Transverse colon (tissue), 4 donors: Measurements from ENCODE around the gene HECW1. TPM values are rescaled to one million over a fixed set of nuclear protein-coding genes. Genes with fewer than 3 reads are reported as not detected.

ENCODE experiments used
- DNase-seq: peaks from one replicate; pipeline ENCODE4 v3.0.0-alpha.2; 2019
- H3K27ac ChIP-seq, 4 donors: fragments of 200-600 bp; sonication (generic); 2 replicates each; pipeline ENCODE4 v1.5.1; 2016 to 2018; ENCODE audit warnings: inconsistent platforms in 4 of 4
- H3K27me3 ChIP-seq: fragments of 200-600 bp; sonication (generic); 2 replicates; pipeline ENCODE4 v1.5.1; 2017; ENCODE audit warnings: inconsistent platforms
- H3K36me3 ChIP-seq, 4 donors: fragments of 200-600 bp; sonication (generic); 2 replicates each; pipeline ENCODE4 v1.5.1; 2017 to 2019; ENCODE audit warnings: inconsistent platforms in 4 of 4
- H3K4me1 ChIP-seq, 4 donors: fragments of 200-600 bp; sonication (generic); 2 replicates each; pipeline ENCODE4 v1.5.1; 2017 to 2020; ENCODE audit warnings: inconsistent platforms in 4 of 4
- H3K4me3 ChIP-seq, 4 donors: fragments of 200-600 bp; sonication (generic); 1 replicate in 1 of 4; 2 replicates in 3 of 4; pipeline versions ENCODE4 v1.5.1 to v1.6.1; 2017 to 2019; ENCODE audit warnings: inconsistent platforms in 4 of 4
- H3K9me3 ChIP-seq, 2 donors: fragments of 200-600 bp; sonication (generic); 2 replicates each; pipeline ENCODE4 v1.5.1; 2017 to 2019; ENCODE audit warnings: inconsistent platforms in 2 of 2
- EP300 ChIP-seq: sonication (generic); formaldehyde crosslinking; IDR thresholded peaks from one replicate; pipeline ENCODE4 v1.6.1; 2017; ENCODE audit warnings: antibody characterized with exemption, low read depth
- POLR2A ChIP-seq: fragments of 450-650 bp; IDR thresholded peaks from one replicate; pipeline ENCODE4 v1.6.1; 2016; ENCODE audit warnings: antibody characterized with exemption, mild to moderate bottlenecking, moderate library complexity
- POLR2AphosphoS5 ChIP-seq, 3 donors: sonication (generic); formaldehyde crosslinking; IDR thresholded peaks; one replicate each; pipeline ENCODE4 v1.6.1; 2016; ENCODE audit warnings: antibody characterized with exemption in 3 of 3
- WGBS, 2 donors: methylation state at CpG; one replicate each; pipeline ENCODE4 v1.1.5; 2018; ENCODE audit warnings: low coverage in 1 of 2; 5-methylcytosine and 5-hydroxymethylcytosine counted together
- in situ Hi-C, 4 donors: fragments of 200-750 bp; cut with MboI; loops; one replicate each; pipeline versions ENCODE4 v1.15.0 to v1.15.1; 2017; ENCODE audit warnings: low sequenced_read_pairs in 3 of 4, low pct_ligation_motif_present in 1 of 4, low pct_unique_long_range_greater_than_20kb in 1 of 4
- intact Hi-C: fragments of 100-400 bp; cut with DNase I; formaldehyde crosslinking; loops from one replicate; pipeline ENCODE4 v1.15.1; 2023; ENCODE audit warnings: low total_unique reads
- total RNA-seq, 4 donors: library from RNA; depleted of rRNA; stranded (reverse); fragments of >200 nt; gene quantifications; one replicate each; pipeline ENCODE4 v1.1.0, GENCODE V29; 2016
- TF ChIP-seq, protein P1 (sequence below), 5 experiments: fragments of 200-600 bp in 3 of 5; fragments of 450-650 bp in 2 of 5; sonication (generic) in 3 of 5; IDR thresholded peaks; 1 replicate in 2 of 5; 2 replicates in 3 of 5; pipeline ENCODE4 v1.5.1; 2016 to 2017; ENCODE audit warnings: antibody characterized with exemption in 5 of 5, inconsistent platforms in 3 of 5, mild to moderate bottlenecking in 2 of 5, moderate library complexity in 1 of 5

HECW1 gene
- total RNA-seq, 4 donors from 2014 or later, result 1.1 to 1.4 TPM; not detected in 2

GRCh38 chr7:43290978-43291377 lies 178.5 kb downstream of the HECW1 start:
- in situ Hi-C loops (no loop called here), intact Hi-C loops (no loop called here)
- Histone ChIP-seq H3K36me3 (no peaks in the 10 kb centered on the region), H3K4me1 (no peaks in the 10 kb centered on the region), H3K9me3 (peaks cover 0 to 5% of the 10 kb centered on the region in 2 donors), H3K27me3 (no peaks in the 10 kb centered on the region), H3K4me3 (no peak overlapping the region), H3K27ac (no peak overlapping the region)
- TF ChIP-seq EP300 (no peak), POLR2A (no peak), POLR2AphosphoS5 (IDR thresholded peaks at IDR 0.05) (no peak)
- TF ChIP-seq, protein P1, sequence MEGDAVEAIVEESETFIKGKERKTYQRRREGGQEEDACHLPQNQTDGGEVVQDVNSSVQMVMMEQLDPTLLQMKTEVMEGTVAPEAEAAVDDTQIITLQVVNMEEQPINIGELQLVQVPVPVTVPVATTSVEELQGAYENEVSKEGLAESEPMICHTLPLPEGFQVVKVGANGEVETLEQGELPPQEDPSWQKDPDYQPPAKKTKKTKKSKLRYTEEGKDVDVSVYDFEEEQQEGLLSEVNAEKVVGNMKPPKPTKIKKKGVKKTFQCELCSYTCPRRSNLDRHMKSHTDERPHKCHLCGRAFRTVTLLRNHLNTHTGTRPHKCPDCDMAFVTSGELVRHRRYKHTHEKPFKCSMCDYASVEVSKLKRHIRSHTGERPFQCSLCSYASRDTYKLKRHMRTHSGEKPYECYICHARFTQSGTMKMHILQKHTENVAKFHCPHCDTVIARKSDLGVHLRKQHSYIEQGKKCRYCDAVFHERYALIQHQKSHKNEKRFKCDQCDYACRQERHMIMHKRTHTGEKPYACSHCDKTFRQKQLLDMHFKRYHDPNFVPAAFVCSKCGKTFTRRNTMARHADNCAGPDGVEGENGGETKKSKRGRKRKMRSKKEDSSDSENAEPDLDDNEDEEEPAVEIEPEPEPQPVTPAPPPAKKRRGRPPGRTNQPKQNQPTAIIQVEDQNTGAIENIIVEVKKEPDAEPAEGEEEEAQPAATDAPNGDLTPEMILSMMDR (IDR thresholded peaks at IDR 0.05), result no peak
- 87 to 93% methylated on average over 5 of the region's 5 CpGs for WGBS, 2 donors
- no peak for DNase-seq

DNA sequence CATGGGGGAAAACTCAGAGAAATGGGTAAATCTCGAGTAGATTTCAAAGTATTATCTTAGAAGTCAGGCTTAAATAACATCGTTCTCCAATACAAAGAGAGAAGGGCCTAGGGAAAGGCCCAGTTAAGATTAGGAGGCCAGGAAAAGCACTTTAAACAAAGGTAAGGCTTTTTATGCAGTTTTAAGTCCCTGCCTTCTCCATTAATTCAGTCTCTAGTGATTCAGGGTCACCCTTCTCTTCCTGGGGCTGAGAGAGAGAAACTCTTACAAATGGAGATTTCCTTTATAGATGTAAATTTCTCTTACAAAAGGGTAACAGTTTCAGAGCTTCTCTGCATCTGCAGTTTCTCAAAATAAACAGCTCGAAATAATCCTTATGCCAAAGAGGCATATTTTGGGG lies 179.3 kb downstream of the HECW1 start:
- intact Hi-C loops, result no loop called here
- TF ChIP-seq, protein P1 (IDR thresholded peaks at IDR 0.05), result no peak
- TF ChIP-seq EP300 (no peak), POLR2AphosphoS5 (IDR thresholded peaks at IDR 0.05) (no peak), POLR2A (no peak)
- whole genome bisulfite sequencing, 2 donors, result 80 to 82% methylated on average over 3 of the region's 3 CpGs
- Histone ChIP-seq H3K27ac (no peak overlapping the region), H3K4me1 (no peaks in the 10 kb centered on the region), H3K27me3 (no peaks in the 10 kb centered on the region), H3K4me3 (no peak overlapping the region), H3K9me3 (peaks cover 0 to 5% of the 10 kb centered on the region in 2 donors), H3K36me3 (no peaks in the 10 kb centered on the region)
- in situ Hi-C loops, result no loop called here
- no peak for DNase-seq

DNA sequence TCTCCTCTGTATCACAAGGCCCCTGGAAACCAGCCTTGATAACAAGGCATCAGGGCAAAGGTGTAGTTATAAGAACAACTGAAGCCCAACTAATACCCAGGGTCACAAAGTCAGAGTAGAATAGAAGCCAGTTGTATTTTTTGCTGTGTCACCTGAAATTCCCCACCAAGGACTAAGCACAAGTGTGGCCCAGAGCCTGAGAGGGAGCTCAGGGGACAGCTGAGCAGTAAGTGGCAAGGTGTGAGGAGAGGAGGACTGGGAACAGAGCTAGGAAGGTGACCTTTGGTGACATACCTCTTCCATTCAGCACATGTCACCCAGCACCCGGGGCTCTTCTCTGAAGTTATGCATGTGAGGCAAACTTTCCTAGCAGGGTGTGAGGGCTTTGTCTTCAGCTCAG lies 179.9 kb downstream of the HECW1 start:
- intact Hi-C loops, result no loop called here
- 81 to 86% methylated on average over 1 of the region's 1 CpG for WGBS, 2 donors
- peaks cover 0 to 5% of the 10 kb centered on the region in 2 donors for H3K9me3 ChIP-seq

GRCh38 chr7:43294080-43294630 lies 181.7 kb downstream of the HECW1 start:
- in situ Hi-C loops, result no loop called here

More for the DNA sequence above, 179.9 kb downstream of the HECW1 start:
- Histone ChIP-seq H3K4me1 (no peaks in the 10 kb centered on the region), H3K4me3 (no peak overlapping the region), H3K36me3 (no peaks in the 10 kb centered on the region), H3K27me3 (no peaks in the 10 kb centered on the region), H3K27ac (no peak overlapping the region)
- TF ChIP-seq, protein P1 (IDR thresholded peaks at IDR 0.05), result no peak
- TF ChIP-seq EP300 (no peak), POLR2AphosphoS5 (IDR thresholded peaks at IDR 0.05) (no peak), POLR2A (no peak)
- no peak for DNase-seq
- in situ Hi-C loops, result no loop called here

More at GRCh38 chr7:43294080-43294630, 181.7 kb downstream of the HECW1 start:
- H3K9me3 ChIP-seq, result peaks cover 0 to 5% of the 10 kb centered on the region in 2 donors
- 48% methylated on average over 5 of the region's 5 CpGs; no CpG with 5 or more reads in 1 of the 2 donors for WGBS, 2 donors
- H3K4me3 ChIP-seq, result no peak overlapping the region
- no peaks in the 10 kb centered on the region for H3K27me3 ChIP-seq
- H3K27ac ChIP-seq, result no peak overlapping the region
- H3K4me1 ChIP-seq, result no peaks in the 10 kb centered on the region
- TF ChIP-seq, protein P1 (IDR thresholded peaks at IDR 0.05), result no peak
- TF ChIP-seq POLR2A (no peak), POLR2AphosphoS5 (IDR thresholded peaks at IDR 0.05) (no peak), EP300 (no peak)
- H3K36me3 ChIP-seq, result no peaks in the 10 kb centered on the region
- no peak for DNase-seq
- intact Hi-C loops, result no loop called here
